ENCODE results near the gene RSPO3. TPM values are rescaled to one million over a fixed set of nuclear protein-coding genes. Genes with fewer than 3 reads are reported as not detected.

The RSPO3 gene
- total RNA-seq, 4 donors from 2014 or later: 61.0 to 117 (median 79.6) TPM

DNA sequence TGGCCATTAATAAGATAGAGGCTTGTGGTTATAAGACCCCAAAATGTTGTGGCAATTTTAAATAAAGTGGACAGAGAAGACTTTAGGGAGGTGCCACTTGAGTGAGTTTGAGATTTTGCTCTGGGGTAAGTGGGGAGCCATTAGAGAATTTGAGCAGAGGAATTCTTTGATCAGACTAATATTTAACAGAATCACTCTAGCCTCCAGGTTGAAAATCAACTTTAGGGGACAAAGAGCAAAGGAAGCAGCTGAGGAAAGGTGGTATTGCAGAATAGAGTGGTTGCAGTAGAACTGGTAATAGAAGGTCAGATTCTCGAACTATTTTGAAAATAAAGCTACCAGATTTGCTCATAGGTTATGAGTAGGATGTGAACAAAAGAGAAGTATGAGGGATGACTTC lies 97.5 kb downstream of the RSPO3 start:
- no peak for ATAC-seq
- WGBS, 2 donors (ENCODE audit: low coverage in 1 of 2): 92% methylated on average over 1 of the region's 1 CpG; no CpG with 5 or more reads in 1 of the 2 donors
- Histone ChIP-seq H3K36me3 (no peaks in the 10 kb centered on the region), H3K27me3 (no peaks in the 10 kb centered on the region), H3K4me1 (no peaks in the 10 kb centered on the region), H3K27ac (no peak overlapping the region), H3K4me3 (no peak overlapping the region), H3K9me3 (no peaks in the 10 kb centered on the region)
- TF ChIP-seq, protein P1, sequence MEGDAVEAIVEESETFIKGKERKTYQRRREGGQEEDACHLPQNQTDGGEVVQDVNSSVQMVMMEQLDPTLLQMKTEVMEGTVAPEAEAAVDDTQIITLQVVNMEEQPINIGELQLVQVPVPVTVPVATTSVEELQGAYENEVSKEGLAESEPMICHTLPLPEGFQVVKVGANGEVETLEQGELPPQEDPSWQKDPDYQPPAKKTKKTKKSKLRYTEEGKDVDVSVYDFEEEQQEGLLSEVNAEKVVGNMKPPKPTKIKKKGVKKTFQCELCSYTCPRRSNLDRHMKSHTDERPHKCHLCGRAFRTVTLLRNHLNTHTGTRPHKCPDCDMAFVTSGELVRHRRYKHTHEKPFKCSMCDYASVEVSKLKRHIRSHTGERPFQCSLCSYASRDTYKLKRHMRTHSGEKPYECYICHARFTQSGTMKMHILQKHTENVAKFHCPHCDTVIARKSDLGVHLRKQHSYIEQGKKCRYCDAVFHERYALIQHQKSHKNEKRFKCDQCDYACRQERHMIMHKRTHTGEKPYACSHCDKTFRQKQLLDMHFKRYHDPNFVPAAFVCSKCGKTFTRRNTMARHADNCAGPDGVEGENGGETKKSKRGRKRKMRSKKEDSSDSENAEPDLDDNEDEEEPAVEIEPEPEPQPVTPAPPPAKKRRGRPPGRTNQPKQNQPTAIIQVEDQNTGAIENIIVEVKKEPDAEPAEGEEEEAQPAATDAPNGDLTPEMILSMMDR (IDR thresholded peaks at IDR 0.05): no peak
- no peak for TF ChIP-seq EP300 (IDR thresholded peaks at IDR 0.05)
- TF ChIP-seq POLR2AphosphoS5 (IDR thresholded peaks at IDR 0.05): no peak
- no peak for TF ChIP-seq POLR2A (IDR thresholded peaks at IDR 0.05)

GRCh38 chr6:127216810-127217789 lies 98.6 kb downstream of the RSPO3 start:
- Histone ChIP-seq H3K9me3 (no peaks in the 10 kb centered on the region), H3K4me3 (no peak overlapping the region), H3K27me3 (no peaks in the 10 kb centered on the region), H3K36me3 (no peaks in the 10 kb centered on the region), H3K4me1 (no peaks in the 10 kb centered on the region), H3K27ac (no peak overlapping the region)
- ATAC-seq: no peak
- WGBS, 2 donors (ENCODE audit: low coverage in 1 of 2): 71 to 73% methylated on average over 2 of the region's 2 CpGs
- TF ChIP-seq POLR2AphosphoS5 (IDR thresholded peaks at IDR 0.05): no peak
- TF ChIP-seq, protein P1 (IDR thresholded peaks at IDR 0.05): no peak
- no peak for TF ChIP-seq POLR2A (IDR thresholded peaks at IDR 0.05)
- TF ChIP-seq EP300 (IDR thresholded peaks at IDR 0.05): no peak

- no peaks in the 10 kb centered on the region for H3K27me3 ChIP-seq
- no peaks in the 10 kb centered on the region for H3K36me3 ChIP-seq
- 80 to 91% methylated on average over 1 of the region's 1 CpG for WGBS, 2 donors (ENCODE audit: low coverage in 1 of 2)
- no peaks in the 10 kb centered on the region for H3K9me3 ChIP-seq
- H3K4me1 ChIP-seq: no peaks in the 10 kb centered on the region
- peak; percentile 53 for ATAC-seq
- TF ChIP-seq, protein P1 (IDR thresholded peaks at IDR 0.05): no peak
- TF ChIP-seq POLR2A (IDR thresholded peaks at IDR 0.05) (no peak), EP300 (IDR thresholded peaks at IDR 0.05) (no peak), POLR2AphosphoS5 (IDR thresholded peaks at IDR 0.05) (no peak)
- no peak overlapping the region for H3K4me3 ChIP-seq
- H3K27ac ChIP-seq: no peak overlapping the region
Observed at GRCh38 chr6:127219869-127220268, 101.4 kb downstream of the RSPO3 start.

DNA sequence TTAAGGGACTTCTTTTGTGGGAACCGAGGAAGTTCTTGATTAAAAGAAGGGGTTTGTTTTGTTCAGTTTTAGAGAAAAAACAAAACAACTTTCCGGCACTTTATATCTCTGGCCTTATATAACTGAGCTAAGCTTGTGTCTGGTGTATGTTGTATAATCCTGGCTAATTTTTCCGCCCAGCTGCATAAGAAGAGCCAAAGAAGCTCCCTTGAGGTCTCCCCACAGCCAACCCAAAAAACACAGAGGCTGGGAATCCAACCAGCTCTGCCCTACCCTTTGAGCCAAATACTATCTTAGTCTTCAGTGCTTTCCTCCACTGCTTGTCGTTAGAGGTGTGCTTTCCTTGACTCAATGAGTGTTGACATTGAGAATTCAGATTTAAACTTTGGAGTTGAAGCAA lies 102.7 kb downstream of the RSPO3 start:
- Histone ChIP-seq H3K4me3 (no peak overlapping the region), H3K27me3 (no peaks in the 10 kb centered on the region), H3K36me3 (no peaks in the 10 kb centered on the region), H3K4me1 (no peaks in the 10 kb centered on the region), H3K27ac (no peak overlapping the region), H3K9me3 (no peaks in the 10 kb centered on the region)
- 70 to 73% methylated on average over 3 to 4 of the region's 4 CpGs for WGBS, 2 donors (ENCODE audit: low coverage in 1 of 2)
- TF ChIP-seq, protein P1 (IDR thresholded peaks at IDR 0.05): no peak
- no peak for TF ChIP-seq EP300 (IDR thresholded peaks at IDR 0.05)
- no peak for TF ChIP-seq POLR2AphosphoS5 (IDR thresholded peaks at IDR 0.05)
- TF ChIP-seq POLR2A (IDR thresholded peaks at IDR 0.05): no peak
- peak; percentile 30 for ATAC-seq

DNA sequence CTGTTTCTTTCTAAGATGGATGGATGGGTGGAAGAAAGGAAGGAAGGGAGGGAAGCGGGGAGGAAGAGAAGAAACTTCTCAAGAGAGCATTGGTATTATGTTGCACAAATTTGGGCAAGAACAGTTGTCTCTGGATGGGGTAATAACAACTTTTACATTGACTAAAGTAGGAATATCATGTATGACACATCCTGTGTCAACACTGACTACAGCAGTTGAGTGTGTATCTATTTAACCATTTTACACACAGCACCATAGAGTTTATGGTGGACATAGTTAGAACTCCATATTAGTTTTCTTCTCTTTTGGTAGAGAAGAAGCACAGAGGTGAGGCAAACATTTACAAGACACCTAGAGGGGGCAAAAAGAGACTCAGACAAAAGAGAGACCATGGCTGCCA lies 103.9 kb downstream of the RSPO3 start:
- 22% methylated on average over 1 of the region's 1 CpG; no CpG with 5 or more reads in 1 of the 2 donors for WGBS, 2 donors (ENCODE audit: low coverage in 1 of 2)
- H3K36me3 ChIP-seq: no peaks in the 10 kb centered on the region
- no peaks in the 10 kb centered on the region for H3K4me1 ChIP-seq
- TF ChIP-seq, protein P1 (IDR thresholded peaks at IDR 0.05): no peak
- TF ChIP-seq EP300 (IDR thresholded peaks at IDR 0.05) (no peak), POLR2AphosphoS5 (IDR thresholded peaks at IDR 0.05) (no peak), POLR2A (IDR thresholded peaks at IDR 0.05) (no peak)
- no peak for ATAC-seq
- H3K27me3 ChIP-seq: no peaks in the 10 kb centered on the region
- no peak overlapping the region for H3K27ac ChIP-seq
- no peaks in the 10 kb centered on the region for H3K9me3 ChIP-seq
- H3K4me3 ChIP-seq: no peak overlapping the region
